ENCODE data around the gene TSPEAR.
"Not testable (repeated sequence)": the region's sequence is repeated elsewhere in the genome, so short reads cannot be mapped to it uniquely, and the experiment has no call there.

Gene TSPEAR

GRCh38 chr21:44600118-44600978 is 111.0 kb downstream of the TSPEAR start, which contains the start of gene KRTAP10-7:
TSS of gene KRTAP10-7 (plus strand) at chr21:44600597. CDS start at chr21:44600622, 25 bp downstream.
- not testable (repeated sequence) for DNase-seq

DNA sequence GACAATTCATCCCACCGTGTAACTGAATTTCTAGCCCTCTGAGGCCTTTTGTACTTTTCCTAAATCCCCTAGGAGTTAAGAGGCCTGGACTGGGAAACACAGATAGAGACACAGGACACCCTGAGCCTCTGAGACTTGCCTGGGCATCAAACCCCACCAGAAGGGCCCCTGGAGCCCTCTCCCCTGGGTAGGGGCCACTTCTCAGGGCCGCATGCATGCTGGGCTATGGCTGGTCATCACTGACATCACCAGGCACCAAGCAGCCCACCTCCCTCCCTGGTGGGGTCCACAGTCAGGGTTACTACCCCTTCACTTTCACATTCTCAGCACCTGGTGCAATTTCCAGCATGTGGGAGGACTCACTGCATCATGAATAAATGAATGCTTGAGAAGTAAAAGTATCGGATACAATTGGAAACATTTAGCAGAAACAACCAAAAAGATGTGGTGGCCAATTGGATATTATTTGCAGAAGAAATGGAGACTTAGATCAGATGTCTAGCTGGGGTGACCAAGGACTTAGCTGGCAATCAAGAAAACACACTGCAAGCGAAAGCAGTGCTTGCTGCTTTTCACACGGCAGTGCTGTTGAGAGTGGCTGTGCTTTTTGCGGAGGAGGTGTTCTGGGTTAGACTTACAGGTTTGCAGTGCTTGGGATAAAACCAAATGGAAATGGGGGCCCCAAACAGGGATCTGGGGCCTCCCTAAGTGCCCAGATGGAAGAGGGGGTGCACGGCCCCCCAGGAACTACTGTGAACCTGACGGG is 111.9 kb downstream of the TSPEAR start:
- DNase-seq = no peak

DNA sequence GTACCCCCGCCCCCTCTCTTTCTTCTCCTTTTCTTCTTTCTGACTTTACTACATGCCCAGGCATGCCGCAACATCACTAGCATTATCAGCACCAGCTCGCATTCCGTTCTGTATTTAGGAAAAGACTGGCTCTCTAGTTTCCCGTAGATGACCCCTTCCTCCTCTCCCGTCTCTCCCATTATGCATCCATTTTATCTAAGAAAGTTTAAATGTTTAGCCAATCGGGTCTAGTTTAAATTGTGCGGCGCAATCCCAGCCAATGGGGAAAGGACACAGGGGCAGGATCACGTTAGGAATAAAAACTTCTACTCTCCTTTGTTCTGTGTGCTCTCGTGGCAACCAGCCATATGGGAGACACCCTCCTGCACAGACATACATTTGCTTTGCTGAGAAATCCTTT is 113.3 kb downstream of the TSPEAR start:
- DNase-seq = no peak

- no peak for DNase-seq
Observed at GRCh38 chr21:44596068-44596725, 115.2 kb downstream of the TSPEAR start.

DNA sequence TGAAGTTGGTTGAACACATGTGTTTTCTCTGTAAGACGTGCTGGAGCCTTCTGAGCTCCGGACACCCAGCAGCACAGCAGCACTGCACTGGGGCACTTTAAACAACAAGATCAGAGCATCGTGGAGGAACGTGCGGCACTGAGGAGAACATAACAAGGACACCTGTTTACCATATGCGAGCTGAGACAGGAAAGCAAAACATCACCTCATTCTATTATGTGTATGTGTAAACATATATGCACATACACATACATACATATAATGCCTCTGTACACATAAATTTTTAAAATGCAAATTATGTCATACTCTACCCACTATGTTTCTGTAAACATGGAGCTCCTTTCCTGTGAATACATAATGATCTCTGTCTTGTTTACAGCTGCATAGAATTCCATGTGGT is 115.8 kb downstream of the TSPEAR start:
- DNase-seq = no peak

GRCh38 chr21:44594406-44594916 is 116.9 kb downstream of the TSPEAR start:
- no peak for DNase-seq

- DNase-seq = no peak
Observed at GRCh38 chr21:44593598-44594405, 117.6 kb downstream of the TSPEAR start.

DNA sequence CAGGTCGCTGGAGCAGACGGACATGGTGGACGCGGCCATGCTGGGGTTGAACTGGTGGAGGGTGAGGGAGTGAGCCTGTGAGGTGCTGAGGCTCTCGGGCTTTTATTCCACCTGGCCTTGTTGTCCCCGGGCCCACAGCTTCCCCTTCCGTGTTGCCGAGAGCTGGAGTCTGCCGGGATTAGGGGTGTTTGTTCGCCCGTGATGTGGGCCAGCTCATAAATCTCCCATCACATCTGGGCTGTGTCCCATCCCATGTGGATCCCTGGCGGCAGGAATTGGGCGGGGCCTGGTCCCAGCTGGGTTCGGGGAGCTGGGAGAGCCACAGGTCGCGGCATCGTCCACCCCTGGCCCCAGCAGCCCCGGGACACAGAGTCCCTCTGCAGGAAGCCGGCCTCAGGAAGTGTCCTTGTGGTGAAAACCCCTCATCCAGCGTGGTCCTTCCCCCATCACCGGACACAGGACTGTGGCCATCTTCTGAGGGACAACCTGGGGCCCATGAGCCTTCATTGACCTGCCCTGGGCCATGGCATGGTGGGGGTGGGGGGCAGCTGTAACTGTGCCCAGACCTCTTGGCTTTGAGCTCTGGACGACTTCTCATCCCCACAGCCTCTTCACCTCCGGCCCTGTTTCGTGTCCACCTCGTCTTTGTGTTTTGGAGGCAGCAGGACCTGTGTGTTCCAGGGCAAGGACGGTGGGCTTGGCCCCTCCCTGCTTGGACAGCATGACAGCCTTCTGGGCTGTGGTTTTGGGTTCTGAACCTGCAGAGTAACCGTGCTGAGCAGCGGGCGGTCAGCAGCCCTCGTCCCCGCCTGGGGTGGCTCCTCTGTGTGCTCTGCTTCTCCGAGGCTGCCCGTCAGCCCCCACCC is 118.7 kb downstream of the TSPEAR start, which contains the start of gene KRTAP10-6:
KRTAP10-6 (minus strand) TSS at position 60 of the 866 bp plus-strand sequence; CDS start at position 39, 21 bp downstream.
- DNase-seq = no peak

GRCh38 chr21:44591801-44592130 is 119.6 kb downstream of the TSPEAR start:
- DNase-seq = not testable (repeated sequence)

DNA sequence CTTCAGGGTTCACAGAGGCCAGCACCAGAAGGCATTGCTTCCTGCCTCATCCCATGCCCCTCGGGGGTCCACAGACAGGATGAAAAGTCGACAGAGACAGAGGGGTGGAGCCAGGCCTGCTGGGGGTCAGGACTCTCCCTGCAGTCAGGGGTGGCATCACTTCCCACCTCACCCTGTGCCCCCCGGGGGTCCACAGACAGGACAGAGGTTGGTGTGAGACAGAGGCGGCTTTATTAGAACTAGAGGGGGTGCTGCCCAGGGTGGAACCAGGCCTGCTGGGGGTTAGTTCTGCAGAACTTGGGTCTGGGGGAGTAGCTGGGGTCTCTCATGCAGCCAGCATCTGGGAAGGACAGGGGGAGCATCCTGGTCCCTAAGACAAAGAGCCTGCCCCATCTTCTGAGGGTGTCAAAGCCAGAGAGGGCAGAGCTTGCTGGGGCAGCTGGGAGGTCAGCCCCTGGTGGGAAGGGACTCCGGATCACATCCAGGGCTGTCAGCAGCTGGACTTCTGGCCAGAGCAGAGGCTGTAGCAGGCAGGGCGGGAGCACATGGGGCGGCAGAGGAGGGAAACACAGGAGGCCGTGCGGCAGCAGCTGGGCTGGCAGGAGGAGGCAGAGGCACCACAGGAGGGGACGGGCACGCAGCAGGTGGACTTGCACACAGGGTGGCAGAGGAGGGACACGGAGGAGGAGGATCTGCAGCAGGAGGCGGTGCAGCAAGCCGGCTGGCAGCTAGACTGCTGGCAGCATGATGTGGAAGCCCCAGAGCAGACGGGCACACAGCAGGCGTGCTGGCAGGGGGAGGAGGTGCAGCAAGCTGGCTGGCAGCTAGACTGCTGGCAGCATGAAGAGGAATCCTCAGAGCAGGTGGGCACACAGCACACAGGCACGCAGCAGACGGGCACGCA is 120.2 kb downstream of the TSPEAR start:
- not testable (repeated sequence) for DNase-seq

DNA sequence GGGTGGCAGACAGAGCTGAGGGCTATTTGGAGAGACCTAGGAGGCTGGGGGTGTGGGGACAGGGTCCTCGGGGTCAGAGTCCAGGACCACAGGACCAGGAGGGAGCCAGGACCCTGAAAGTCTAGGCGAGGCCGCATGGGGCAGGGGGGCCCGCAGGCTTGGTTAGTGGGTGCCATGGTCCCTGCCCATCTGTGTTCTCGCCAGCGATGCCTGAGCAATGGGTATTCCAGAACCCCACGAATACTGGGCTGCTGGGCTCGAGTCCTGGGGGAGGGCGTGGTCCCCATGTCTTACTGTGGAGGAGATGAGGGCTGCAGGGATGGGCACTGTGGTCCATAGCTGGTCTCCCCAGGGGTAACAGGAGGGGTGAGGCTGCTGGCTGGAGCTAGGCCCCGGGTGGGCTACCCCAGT is 121.1 kb downstream of the TSPEAR start:
- no peak for DNase-seq

GRCh38 chr21:44589586-44590305 is 121.6 kb downstream of the TSPEAR start:
- DNase-seq = no peak

GRCh38 chr21:44589094-44589493 is 122.3 kb downstream of the TSPEAR start:
- no peak for DNase-seq

- DNase-seq = no peak
Observed at GRCh38 chr21:44585892-44586291, 125.5 kb downstream of the TSPEAR start.

DNA sequence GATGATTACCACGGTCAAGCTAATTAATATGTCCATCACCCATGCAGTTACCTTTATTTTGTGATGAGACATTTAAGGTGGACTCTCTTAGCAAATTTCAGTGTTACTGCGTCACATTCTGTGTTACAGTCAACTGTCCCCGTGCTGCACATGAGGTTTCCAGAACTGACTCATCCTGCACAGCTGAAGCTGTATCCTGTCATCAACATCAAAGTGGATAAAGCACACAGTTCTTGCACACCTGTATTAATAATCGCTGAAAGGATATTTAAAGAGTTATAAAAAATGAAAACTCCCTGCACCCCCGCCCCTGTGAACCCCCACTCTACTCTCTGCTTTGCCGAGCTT is 127.6 kb downstream of the TSPEAR start:
- no peak for DNase-seq

DNA sequence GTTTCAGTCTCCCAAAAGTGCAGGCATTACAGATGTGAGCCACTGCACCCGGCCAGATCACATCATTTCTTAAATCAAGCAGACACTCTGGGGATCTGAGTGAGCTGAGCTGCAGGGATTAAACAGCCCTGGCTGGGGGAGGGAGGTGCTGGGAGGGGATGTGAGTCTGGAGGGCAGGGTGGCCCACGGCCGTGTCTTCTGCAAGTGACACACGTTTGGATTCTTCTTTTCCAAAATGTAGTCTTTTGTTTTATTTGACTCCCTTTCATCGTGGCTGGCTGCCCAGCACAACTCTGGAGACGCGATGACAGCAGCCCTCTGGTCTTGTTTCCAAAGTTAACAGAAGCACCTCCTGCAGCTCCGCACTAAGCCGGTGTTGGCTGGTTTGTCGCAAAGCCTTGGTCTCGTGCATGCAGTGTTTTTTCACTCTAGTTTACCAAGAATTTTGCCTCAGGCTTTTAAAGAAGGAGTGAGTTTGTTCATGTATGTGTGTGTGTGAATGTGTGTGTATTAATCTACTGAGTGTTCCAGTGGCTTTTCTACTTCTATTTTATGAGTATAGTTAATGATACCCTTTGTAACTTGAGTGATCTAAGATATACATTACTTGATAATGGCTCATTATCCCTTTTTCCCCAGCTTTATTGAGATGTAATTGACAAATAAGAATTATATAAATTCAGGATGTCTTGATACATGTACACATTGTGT is 128.1 kb downstream of the TSPEAR start:
- DNase-seq = no peak

DNA sequence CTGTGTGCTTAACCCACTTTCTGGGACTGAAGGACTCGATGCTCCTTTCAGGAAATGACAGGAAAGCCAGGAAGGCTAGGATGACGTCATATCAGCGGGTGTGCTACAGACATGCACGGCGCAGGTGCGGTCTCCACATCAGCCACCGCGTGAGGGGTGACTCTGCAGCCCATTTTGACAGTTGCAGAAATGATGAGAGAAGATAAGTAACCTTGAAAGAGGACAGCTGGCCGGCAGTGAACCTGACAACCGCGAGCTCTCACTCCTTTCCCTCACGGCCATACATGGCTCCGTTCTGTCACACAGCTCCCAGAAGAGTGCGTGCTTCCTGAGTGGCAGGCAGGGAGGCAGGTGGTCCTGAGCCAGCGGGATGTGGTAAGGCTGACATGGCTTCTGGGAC is 129.3 kb downstream of the TSPEAR start:
- no peak for DNase-seq

DNA sequence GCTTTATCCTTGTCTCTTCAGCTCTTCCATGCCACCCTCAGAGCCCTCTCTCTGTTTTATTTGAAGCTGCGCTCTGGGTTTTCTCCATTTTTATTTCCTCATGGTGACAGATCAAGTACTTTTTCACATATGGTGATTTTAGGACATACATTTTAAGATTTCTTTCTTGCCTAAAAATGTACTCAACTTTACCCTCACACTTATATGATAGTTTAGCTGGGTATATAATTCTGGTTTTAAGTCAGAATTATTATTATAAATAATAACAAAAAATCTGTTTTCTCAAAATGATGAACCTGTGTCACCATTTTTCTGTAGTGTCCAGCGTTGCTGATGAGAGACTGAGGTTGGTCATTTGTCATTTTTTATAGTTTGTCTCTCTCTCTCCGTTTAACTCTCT is 130.2 kb downstream of the TSPEAR start:
- DNase-seq = no peak
